Umbilical cord (tissue), 1 donor: ENCODE measurements around the gene KRT80. TPM values are rescaled to one million over a fixed set of nuclear protein-coding genes. Genes with fewer than 3 reads are reported as not detected.

Experiments used
- total RNA-seq: library from RNA; depleted of rRNA; stranded (reverse); fragments of >200 nt; gene quantifications from one replicate; pipeline ENCODE4 v1.2.3, GENCODE V29; 2014; ENCODE audit warnings: low replicate concordance; ENCODE audit not compliant: insufficient read depth

Gene KRT80
- total RNA-seq, 1 donor from 2014 or later = not detected

Other genes with a start within 250 kb of the KRT80 start
- gene ACVR1B, start 240.3 kb downstream of the KRT80 start, total RNA-seq = 34.9 TPM
- gene TAMALIN, start 185.1 kb downstream of the KRT80 start, total RNA-seq = 2.6 TPM
- gene NR4A1, start 140.6 kb downstream of the KRT80 start, total RNA-seq = 26.5 TPM
- gene ATG101, start 122.0 kb downstream of the KRT80 start, total RNA-seq = 22.6 TPM
- not detected for gene SMIM41, start 112.3 kb downstream of the KRT80 start, total RNA-seq
- gene KRT7, start 41.2 kb upstream of the KRT80 start, total RNA-seq = 7.7 TPM
- gene KRT86, start 82.6 kb upstream of the KRT80 start, total RNA-seq = not detected
- 2.9 TPM for gene KRT81, start 99.5 kb upstream of the KRT80 start, total RNA-seq
- not detected for gene KRT83, start 129.4 kb upstream of the KRT80 start, total RNA-seq
- gene KRT85, start 175.5 kb upstream of the KRT80 start, total RNA-seq = not detected
- 2.2 TPM for gene KRT84, start 193.6 kb upstream of the KRT80 start, total RNA-seq
- gene KRT82, start 214.3 kb upstream of the KRT80 start, total RNA-seq = 1.7 TPM
- gene KRT75, start 242.4 kb upstream of the KRT80 start, total RNA-seq = not detected